Measurements from ENCODE around the gene TRPM3. TPM values are rescaled to one million over a fixed set of nuclear protein-coding genes. Genes with fewer than 3 reads are reported as not detected.

TRPM3 gene
- total RNA-seq, 4 donors from 2014 or later, result 0.51 to 8.4 (median 3.3) TPM

DNA sequence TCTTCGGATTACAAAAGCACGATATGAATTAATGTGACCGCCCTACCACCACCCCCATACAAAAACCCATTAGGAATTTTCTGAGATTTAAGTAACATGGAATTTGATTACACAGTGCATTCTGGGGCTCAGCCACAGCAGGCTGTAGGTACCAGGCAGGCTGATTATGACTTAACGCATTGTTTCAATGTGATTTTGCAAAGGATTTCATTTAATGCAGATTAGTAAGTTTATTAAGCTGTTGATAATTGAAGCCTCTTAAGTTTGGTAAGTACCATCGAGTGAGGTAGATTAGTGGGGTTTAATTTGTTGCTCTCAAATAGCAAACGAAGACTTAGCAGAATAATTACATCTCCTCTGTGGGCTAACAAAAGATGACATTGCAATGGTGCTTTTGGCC, 240.1 kb downstream of the TRPM3 start:
- DNase-seq, result no peak
- TF ChIP-seq, protein P1, sequence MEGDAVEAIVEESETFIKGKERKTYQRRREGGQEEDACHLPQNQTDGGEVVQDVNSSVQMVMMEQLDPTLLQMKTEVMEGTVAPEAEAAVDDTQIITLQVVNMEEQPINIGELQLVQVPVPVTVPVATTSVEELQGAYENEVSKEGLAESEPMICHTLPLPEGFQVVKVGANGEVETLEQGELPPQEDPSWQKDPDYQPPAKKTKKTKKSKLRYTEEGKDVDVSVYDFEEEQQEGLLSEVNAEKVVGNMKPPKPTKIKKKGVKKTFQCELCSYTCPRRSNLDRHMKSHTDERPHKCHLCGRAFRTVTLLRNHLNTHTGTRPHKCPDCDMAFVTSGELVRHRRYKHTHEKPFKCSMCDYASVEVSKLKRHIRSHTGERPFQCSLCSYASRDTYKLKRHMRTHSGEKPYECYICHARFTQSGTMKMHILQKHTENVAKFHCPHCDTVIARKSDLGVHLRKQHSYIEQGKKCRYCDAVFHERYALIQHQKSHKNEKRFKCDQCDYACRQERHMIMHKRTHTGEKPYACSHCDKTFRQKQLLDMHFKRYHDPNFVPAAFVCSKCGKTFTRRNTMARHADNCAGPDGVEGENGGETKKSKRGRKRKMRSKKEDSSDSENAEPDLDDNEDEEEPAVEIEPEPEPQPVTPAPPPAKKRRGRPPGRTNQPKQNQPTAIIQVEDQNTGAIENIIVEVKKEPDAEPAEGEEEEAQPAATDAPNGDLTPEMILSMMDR (IDR thresholded peaks at IDR 0.05), result no peak
- TF ChIP-seq POLR2A (IDR thresholded peaks at IDR 0.05), result no peak
- intact Hi-C loops (cut with DNase I; ENCODE audit: low total_unique reads), result no loop called here
- Histone ChIP-seq H3K36me3 (no peaks in the 10 kb centered on the region), H3K4me3 (no peak overlapping the region), H3K9me3 (no peaks in the 10 kb centered on the region), H3K27me3 (no peaks in the 10 kb centered on the region), H3K4me1 (no peaks in the 10 kb centered on the region), H3K27ac (no peak overlapping the region)

DNA sequence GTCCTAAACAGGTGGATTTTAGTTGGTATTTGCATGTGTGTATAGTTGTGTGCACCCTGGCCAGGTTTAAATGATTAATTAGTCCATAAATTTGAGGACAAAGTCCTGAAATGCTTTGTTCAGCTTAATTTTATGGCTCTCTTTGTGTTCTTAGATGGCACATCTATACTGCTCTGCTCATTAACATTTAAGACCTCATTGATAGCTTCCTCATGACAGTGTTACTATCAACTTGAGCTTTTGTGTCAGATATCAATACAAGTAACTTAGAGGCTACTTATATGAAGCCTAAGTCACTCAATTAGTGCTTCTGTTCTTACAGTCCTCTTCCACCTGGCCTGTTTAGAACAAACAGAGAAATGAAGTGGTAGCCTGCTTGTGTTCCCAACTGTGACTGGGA, 240.9 kb downstream of the TRPM3 start:
- Histone ChIP-seq H3K27ac (no peak overlapping the region), H3K9me3 (no peaks in the 10 kb centered on the region), H3K27me3 (no peaks in the 10 kb centered on the region), H3K36me3 (no peaks in the 10 kb centered on the region), H3K4me1 (no peaks in the 10 kb centered on the region), H3K4me3 (no peak overlapping the region)
- DNase-seq, result no peak
- no peak for TF ChIP-seq POLR2A (IDR thresholded peaks at IDR 0.05)
- TF ChIP-seq, protein P1 (IDR thresholded peaks at IDR 0.05), result no peak
- intact Hi-C loops (cut with DNase I; ENCODE audit: low total_unique reads), result no loop called here

DNA sequence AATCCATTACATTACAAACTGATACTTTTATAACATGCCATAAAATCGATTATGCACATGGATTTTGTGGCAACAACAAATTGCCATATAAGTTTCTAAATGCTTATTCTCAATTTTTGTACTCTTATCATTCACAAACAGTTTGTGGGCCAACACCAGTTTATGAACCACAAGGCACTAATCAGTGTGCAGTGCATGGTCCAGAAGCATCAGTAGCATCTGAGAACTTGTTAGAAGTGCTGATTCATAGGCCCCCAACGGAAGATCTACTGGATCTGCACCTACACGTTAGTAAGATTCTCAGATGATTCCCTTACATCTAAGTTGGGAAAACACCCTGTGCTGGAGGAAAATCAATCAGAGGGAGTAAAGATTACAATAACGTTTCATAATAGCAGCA, 242.8 kb downstream of the TRPM3 start:
- no peaks in the 10 kb centered on the region for H3K27me3 ChIP-seq
- TF ChIP-seq, protein P1 (IDR thresholded peaks at IDR 0.05), result no peak
- no peak for TF ChIP-seq POLR2A (IDR thresholded peaks at IDR 0.05)
- no peak for DNase-seq
- H3K4me1 ChIP-seq, result no peaks in the 10 kb centered on the region
- no peaks in the 10 kb centered on the region for H3K9me3 ChIP-seq
- intact Hi-C loops (cut with DNase I; ENCODE audit: low total_unique reads), result no loop called here
- H3K27ac ChIP-seq, result no peak overlapping the region
- H3K36me3 ChIP-seq, result no peaks in the 10 kb centered on the region
- H3K4me3 ChIP-seq, result no peak overlapping the region

DNA sequence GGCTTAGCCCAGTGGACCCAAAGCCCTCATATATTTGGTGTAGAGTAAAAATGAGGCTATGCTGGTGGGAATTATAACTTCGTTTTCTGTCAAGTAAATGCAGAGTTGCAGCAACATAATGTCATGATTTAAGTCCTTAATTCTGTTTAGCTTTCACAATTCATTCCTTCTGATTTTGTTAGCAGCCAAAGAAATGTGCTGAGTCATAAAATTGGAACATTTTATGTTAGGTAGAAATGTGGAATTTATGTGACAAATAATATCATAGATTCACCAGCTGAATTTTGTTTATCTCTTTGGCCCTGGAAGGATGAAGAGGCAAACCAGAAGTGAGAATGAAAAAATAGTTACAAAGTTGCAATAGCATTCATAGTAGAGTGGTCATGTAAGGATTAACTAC, 247.0 kb downstream of the TRPM3 start:
- Histone ChIP-seq H3K4me1 (no peaks in the 10 kb centered on the region), H3K4me3 (no peak overlapping the region), H3K36me3 (no peaks in the 10 kb centered on the region), H3K27me3 (no peaks in the 10 kb centered on the region), H3K27ac (no peak overlapping the region), H3K9me3 (no peaks in the 10 kb centered on the region)
- no peak for DNase-seq
- intact Hi-C loops (cut with DNase I; ENCODE audit: low total_unique reads), result no loop called here
- TF ChIP-seq, protein P1 (IDR thresholded peaks at IDR 0.05), result no peak
- no peak for TF ChIP-seq POLR2A (IDR thresholded peaks at IDR 0.05)

DNA sequence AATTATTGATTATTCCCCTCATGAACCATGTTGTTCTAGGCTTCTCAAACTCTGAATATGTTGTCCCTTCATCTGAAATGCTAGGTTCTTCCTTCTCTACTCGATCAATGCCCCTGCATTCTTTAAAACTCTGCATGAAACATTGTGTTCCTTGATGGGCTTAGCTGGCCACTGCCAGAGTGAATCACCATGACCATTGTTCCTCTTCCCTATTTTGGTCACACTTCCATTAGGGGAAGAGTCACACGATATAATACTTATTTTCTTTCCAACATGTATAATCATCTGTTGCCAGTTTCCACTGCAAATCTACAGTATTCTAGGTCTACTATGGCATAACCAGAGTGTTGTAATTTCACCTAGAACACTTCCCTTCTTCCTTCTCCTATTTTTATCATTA, 247.9 kb downstream of the TRPM3 start:
- intact Hi-C loops (cut with DNase I; ENCODE audit: low total_unique reads), result no loop called here
- H3K27ac ChIP-seq, result no peak overlapping the region
- no peaks in the 10 kb centered on the region for H3K4me1 ChIP-seq
- H3K36me3 ChIP-seq, result no peaks in the 10 kb centered on the region
- TF ChIP-seq, protein P1 (IDR thresholded peaks at IDR 0.05), result no peak
- no peak for TF ChIP-seq POLR2A (IDR thresholded peaks at IDR 0.05)
- no peaks in the 10 kb centered on the region for H3K27me3 ChIP-seq
- no peak for DNase-seq
- no peaks in the 10 kb centered on the region for H3K9me3 ChIP-seq
- H3K4me3 ChIP-seq, result no peak overlapping the region
